Heart left ventricle (tissue), 16 donors: Measurements from ENCODE around the gene CXCL14. TPM values are rescaled to one million over a fixed set of nuclear protein-coding genes. Genes with fewer than 3 reads are reported as not detected.

Experiments used
- ATAC-seq, 4 donors: fragments of 200-7000 bp; cut with Tn5 transposase; one replicate each; pipeline ENCODE4 v1.9.1; 2020 to 2022; ENCODE audit warnings: moderate library complexity in 4 of 4, mild to moderate bottlenecking in 3 of 4, moderate number of reproducible peaks in 1 of 4
- DNase-seq, 5 donors: peaks; one replicate each; pipeline ENCODE4 v3.0.0-alpha.2; 2020
- H3K27ac ChIP-seq, 12 donors: fragments of 200-600 bp; sonication (generic) in 4 of 12; one replicate each; pipeline versions ENCODE4 v1.5.0 to v1.8.0; 2016 to 2022; ENCODE audit warnings: mild to moderate bottlenecking in 2 of 12
- H3K27me3 ChIP-seq, 9 donors: fragments of 200-600 bp; sonication (generic) in 2 of 9; one replicate each; pipeline versions ENCODE4 v1.5.1 to v1.8.0; 2016 to 2022; ENCODE audit warnings: mild to moderate bottlenecking in 3 of 9
- H3K36me3 ChIP-seq, 9 donors: fragments of 200-600 bp; sonication (generic) in 2 of 9; one replicate each; pipeline versions ENCODE4 v1.5.0 to v1.8.0; 2018 to 2022; ENCODE audit warnings: mild to moderate bottlenecking in 2 of 9
- H3K4me1 ChIP-seq, 12 donors: fragments of 200-600 bp; sonication (generic) in 4 of 12; one replicate each; pipeline versions ENCODE4 v1.5.0 to v1.8.0; 2016 to 2022; ENCODE audit warnings: mild to moderate bottlenecking in 3 of 12
- H3K4me3 ChIP-seq, 12 donors: fragments of 200-600 bp; sonication (generic) in 4 of 12; one replicate each; pipeline versions ENCODE4 v1.5.0 to v1.8.0; 2017 to 2022; ENCODE audit warnings: mild to moderate bottlenecking in 9 of 12, moderate library complexity in 4 of 12
- H3K9me3 ChIP-seq, 12 donors: fragments of 200-600 bp; sonication (generic) in 4 of 12; one replicate each; pipeline versions ENCODE4 v1.5.0 to v1.8.0; 2016 to 2022; ENCODE audit warnings: mild to moderate bottlenecking in 1 of 12
- CTCF ChIP-seq, 12 donors: fragments of 200-600 bp; sonication (generic) in 4 of 12; IDR thresholded peaks; one replicate each; pipeline versions ENCODE4 v1.5.0 to v1.8.0; 2018 to 2022; ENCODE audit warnings: antibody characterized with exemption in 12 of 12, mild to moderate bottlenecking in 5 of 12
- POLR2A ChIP-seq, 2 donors: fragments of 450-650 bp; IDR thresholded peaks; one replicate each; pipeline ENCODE4 v1.6.1; 2017; ENCODE audit warnings: antibody characterized with exemption in 2 of 2, mild to moderate bottlenecking in 2 of 2, moderate library complexity in 2 of 2
- WGBS, 4 donors: extraction: QIAGEN DNeasy Blood & Tissue Kit in 2 of 4; methylation state at CpG; one replicate each; pipeline versions ENCODE4 v1.1.5 to v1.1.7; 2013 to 2018; 5-methylcytosine and 5-hydroxymethylcytosine counted together
- intact Hi-C, 10 donors: fragments of 100-400 bp; cut with DNase I; formaldehyde crosslinking; loops; one replicate each; pipeline versions ENCODE4 v1.11.1 to v1.14.2; 2022
- polyA plus RNA-seq, 2 donors: library from polyadenylated mRNA; stranded (reverse); fragments of 200-250 nt; gene quantifications; one replicate each; pipeline ENCODE4 v1.2.3, GENCODE V29; 2013
- total RNA-seq, 9 donors: library from RNA; depleted of rRNA in 2 of 9; stranded (reverse); fragments of >200 nt in 2 of 9; fragmentation: NEBNext Ultra II Directional in 3 of 9; extraction: Animal tissue kit (Norgen Biotek cat#: 25700) in 3 of 9; gene quantifications; one replicate each; pipeline versions ENCODE4 v1.1.0 to v1.2.4, GENCODE V29; 2016 to 2023
- donor health status: ischemic (EF 13 %, LVEDD 7.1; RV severe dilation, severe dysfunction).
- donor health status: healthy with polysubstance abuse.
- donor health status: DM: no; HTN: yes; CAD: no.
- donor health status: DM: no; HTN: no; CAD: no.
- donor health status: ischemic (EF 25% LVEDD 6.9; RV normal size, moderate dysfunction).
- donor health status: ischemic (EF 25% LVEDD 5.7; RV mildly dilated, moderate dysfunction).
- donor health status: healthy.
- donor health status: DM: yes; HTN: yes; CAD: no.
- donor health status: ischemic (EF 35%, LVEDD 5.7; RV mildly dilated, moderate dysfunction).
- donor health status: nonischemic (EF 11% LVEDD 7.7; RV severe dilation, severe dysfunction).
- donor health status: DM: yes; HTN: yes; CAD: no.
- donor health status: PGD.
- donor health status: ischemic (EF 29% LVEDD 5.4; RV normal size, mild dysfunction).
- donor health status: nonischemic (EF 23%, LVEDD 6.1; RV moderate dilation, normal function).

The CXCL14 gene
- total and polyA plus RNA-seq, 11 donors = 0.22 to 31.8 (median 0.69) TPM

GRCh38 chr5:135574493-135574892 is 4.3 kb downstream of the CXCL14 start:
- DNase-seq (no peak), ATAC-seq (no peak)
- intact Hi-C loops = no loop called here
- Histone ChIP-seq H3K4me1 (peaks cover 0 to 11% (median 0%) of the 10 kb centered on the region in 12 donors), H3K36me3 (no peaks in the 10 kb centered on the region), H3K4me3 (no peak overlapping the region), H3K9me3 (peaks cover 0 to 24% (median 0%) of the 10 kb centered on the region in 12 donors), H3K27me3 (peaks cover 19 to 65% (median 28%) of the 10 kb centered on the region in 9 donors), H3K27ac (no peak overlapping the region)
- WGBS, 4 donors = 87 to 93% (median 90%) methylated on average over 10 of the region's 10 CpGs
- TF ChIP-seq CTCF (IDR thresholded peaks at IDR 0.05) (no peak), POLR2A (IDR thresholded peaks at IDR 0.05) (no peak)

- Histone ChIP-seq H3K27me3 (peaks cover 0 to 51% (median 6%) of the 10 kb centered on the region in 9 donors), H3K9me3 (peaks cover 0 to under 1% (median 0%) of the 10 kb centered on the region in 12 donors), H3K36me3 (no peaks in the 10 kb centered on the region), H3K4me3 (no peak overlapping the region), H3K27ac (no peak overlapping the region), H3K4me1 (no peaks in the 10 kb centered on the region)
- intact Hi-C loops = no loop called here
- DNase-seq (no peak), ATAC-seq (no peak)
- TF ChIP-seq POLR2A (IDR thresholded peaks at IDR 0.05) (no peak), CTCF (IDR thresholded peaks at IDR 0.05) (no peak)
- WGBS, 4 donors = 80 to 90% (median 83%) methylated on average over 9 of the region's 9 CpGs
Measured at GRCh38 chr5:135571902-135572301, 6.9 kb downstream of the CXCL14 start.

GRCh38 chr5:135571066-135571609 is 7.7 kb downstream of the CXCL14 start:
- H3K27me3 ChIP-seq = peaks cover 0 to 50% (median 6%) of the 10 kb centered on the region in 9 donors
- DNase-seq (no peak), ATAC-seq (no peak)
- no peak overlapping the region for H3K27ac ChIP-seq
- H3K36me3 ChIP-seq = no peaks in the 10 kb centered on the region
- intact Hi-C loops = no loop called here
- WGBS, 4 donors = 76 to 81% (median 79%) methylated on average over 10 of the region's 10 CpGs
- TF ChIP-seq POLR2A (IDR thresholded peaks at IDR 0.05) = no peak
- TF ChIP-seq CTCF (IDR thresholded peaks at IDR 0.05) = no peak
- H3K9me3 ChIP-seq = no peaks in the 10 kb centered on the region
- H3K4me3 ChIP-seq = no peak overlapping the region
- H3K4me1 ChIP-seq = no peaks in the 10 kb centered on the region

GRCh38 chr5:135570453-135570764 is 8.4 kb downstream of the CXCL14 start:
- DNase-seq = no peak
- Histone ChIP-seq H3K4me3 (no peak overlapping the region), H3K36me3 (no peaks in the 10 kb centered on the region), H3K9me3 (no peaks in the 10 kb centered on the region), H3K4me1 (no peaks in the 10 kb centered on the region), H3K27ac (no peak overlapping the region), H3K27me3 (peaks cover 0 to 50% (median 2%) of the 10 kb centered on the region in 9 donors)
- 14 to 19% (median 16%) methylated on average over 3 of the region's 3 CpGs for whole genome bisulfite sequencing, 4 donors
- intact Hi-C loops = no loop called here
- TF ChIP-seq CTCF (IDR thresholded peaks at IDR 0.05) (no peak), POLR2A (IDR thresholded peaks at IDR 0.05) (no peak)
- ATAC-seq = no peak
